Gastrocnemius medialis (tissue), 4 donors: ENCODE measurements around the gene WDFY2. TPM values are rescaled to one million over a fixed set of nuclear protein-coding genes. Genes with fewer than 3 reads are reported as not detected.
A peak's percentile ranks its signal among the peaks of the same experiment; 100 is the strongest.

Experiments used
- ATAC-seq, 2 donors: fragments of 150-250 bp; one replicate each; pipeline ENCODE4 v1.9.1; 2016
- DNase-seq, 2 donors: peaks; one replicate each; pipeline ENCODE4 v3.0.0-alpha.2; 2019
- H3K27ac ChIP-seq, 4 donors: fragments of 200-600 bp; sonication (generic); 1 replicate in 1 of 4; 2 replicates in 3 of 4; pipeline ENCODE4 v1.5.1; 2016 to 2018; ENCODE audit warnings: mild to moderate bottlenecking in 2 of 4, moderate library complexity in 1 of 4
- H3K27me3 ChIP-seq, 3 donors: fragments of 200-600 bp; sonication (generic) in 2 of 3; 1 replicate in 1 of 3; 2 replicates in 2 of 3; pipeline versions ENCODE4 v1.5.1 to v1.6.0; 2016 to 2019; ENCODE audit warnings: mild to moderate bottlenecking in 1 of 3, moderate library complexity in 1 of 3
- H3K36me3 ChIP-seq, 2 donors: fragments of 200-600 bp; sonication (generic) in 1 of 2; one replicate each; pipeline ENCODE4 v1.5.1; 2017 to 2018
- H3K4me1 ChIP-seq, 2 donors: fragments of 200-600 bp; sonication (generic) in 1 of 2; one replicate each; pipeline ENCODE4 v1.5.1; 2016 to 2017; ENCODE audit warnings: mild to moderate bottlenecking in 2 of 2
- H3K4me3 ChIP-seq, 4 donors: fragments of 200-600 bp; sonication (generic) in 3 of 4; 1 replicate in 1 of 4; 2 replicates in 3 of 4; pipeline ENCODE4 v1.5.1; 2016 to 2019; ENCODE audit warnings: mild to moderate bottlenecking in 2 of 4
- H3K9me3 ChIP-seq, 3 donors: fragments of 200-600 bp; sonication (generic) in 2 of 3; 1 replicate in 1 of 3; 2 replicates in 2 of 3; pipeline ENCODE4 v1.5.1; 2016 to 2019
- CTCF ChIP-seq, 5 experiments: fragments of 450-650 bp in 3 of 5; fragments of 200-600 bp in 2 of 5; sonication (generic) in 2 of 5; IDR thresholded peaks in 4 of 5; conservative IDR thresholded peaks in 1 of 5; 1 replicate in 4 of 5; 2 replicates in 1 of 5; pipeline ENCODE4 v1.5.1; 2016 to 2019; ENCODE audit warnings: antibody characterized with exemption in 5 of 5, mild to moderate bottlenecking in 3 of 5, moderate library complexity in 3 of 5
- POLR2A ChIP-seq, 2 donors: fragments of 450-650 bp; IDR thresholded peaks; one replicate each; pipeline ENCODE4 v1.6.1; 2017; ENCODE audit warnings: antibody characterized with exemption in 2 of 2, mild to moderate bottlenecking in 2 of 2, moderate library complexity in 2 of 2
- in situ Hi-C, 4 donors: fragments of 200-750 bp; cut with MboI; loops; one replicate each; pipeline versions ENCODE4 v1.15.0 to v1.8.0; 2017; ENCODE audit warnings: low sequenced_read_pairs in 4 of 4
- intact Hi-C: fragments of 100-400 bp; cut with DNase I; formaldehyde crosslinking; loops from one replicate; pipeline ENCODE4 v1.15.1; 2023; ENCODE audit warnings: low total_unique reads
- total RNA-seq, 4 donors: library from RNA; depleted of rRNA; stranded (reverse); fragments of >200 nt; gene quantifications; one replicate each; pipeline versions ENCODE4 v1.1.0 to v1.2.3, GENCODE V29; 2016

Gene WDFY2
- total RNA-seq, 4 donors from 2014 or later: 0.98 to 2.8 (median 1.7) TPM

GRCh38 chr13:51733374-51734298, 149.4 kb downstream of the WDFY2 start:
- intact Hi-C loops: no loop called here
- no peaks in the 10 kb centered on the region for H3K36me3 ChIP-seq
- TF ChIP-seq CTCF (IDR thresholded peaks at IDR 0.05 in 4 of 5, conservative IDR thresholded peaks at IDR 0.05 in 1 of 5): no peak
- TF ChIP-seq POLR2A (IDR thresholded peaks at IDR 0.05): no peak
- peak in 1 of 2 donors; percentile 45 for ATAC-seq
- no peak overlapping the region for H3K27ac ChIP-seq
- peaks cover 0 to 8% of the 10 kb centered on the region in 2 donors for H3K4me1 ChIP-seq
- H3K27me3 ChIP-seq: no peaks in the 10 kb centered on the region
- in situ Hi-C loops: no loop called here
- no peak overlapping the region for H3K4me3 ChIP-seq
- peak in 1 of 2 donors; percentile 28 for DNase-seq
- no peaks in the 10 kb centered on the region for H3K9me3 ChIP-seq

GRCh38 chr13:51734786-51735185, 150.5 kb downstream of the WDFY2 start:
- intact Hi-C loops: no loop called here
- TF ChIP-seq CTCF (IDR thresholded peaks at IDR 0.05 in 4 of 5, conservative IDR thresholded peaks at IDR 0.05 in 1 of 5) (no peak), POLR2A (IDR thresholded peaks at IDR 0.05) (no peak)
- H3K4me3 ChIP-seq: no peak overlapping the region
- DNase-seq: no peak
- H3K9me3 ChIP-seq: no peaks in the 10 kb centered on the region
- peaks cover 0 to 4% of the 10 kb centered on the region in 2 donors for H3K4me1 ChIP-seq
- ATAC-seq: no peak
- in situ Hi-C loops: no loop called here
- no peaks in the 10 kb centered on the region for H3K27me3 ChIP-seq
- H3K36me3 ChIP-seq: no peaks in the 10 kb centered on the region
- no peak overlapping the region for H3K27ac ChIP-seq

DNA sequence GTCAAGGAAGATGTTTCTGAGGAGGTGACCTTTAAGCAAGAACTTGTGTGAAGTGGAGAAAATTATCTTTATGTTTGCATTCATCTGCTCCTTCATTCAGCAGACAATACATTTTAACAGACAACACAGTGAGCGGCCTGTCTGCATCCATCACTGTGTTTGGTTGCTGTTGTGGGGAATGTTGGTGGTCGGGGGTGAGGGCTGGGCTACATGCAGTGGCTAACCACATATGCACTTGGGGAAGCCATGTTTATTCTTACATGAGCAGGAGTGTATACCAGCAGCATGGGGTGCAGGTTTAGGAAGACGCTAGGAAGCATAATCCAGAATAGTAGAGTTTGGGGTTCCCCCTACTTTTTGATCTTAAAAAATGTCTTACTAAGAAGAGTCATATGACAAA, 153.3 kb downstream of the WDFY2 start:
- Histone ChIP-seq H3K9me3 (no peaks in the 10 kb centered on the region), H3K27ac (no peak overlapping the region), H3K4me1 (no peaks in the 10 kb centered on the region), H3K36me3 (no peaks in the 10 kb centered on the region), H3K4me3 (no peak overlapping the region), H3K27me3 (no peaks in the 10 kb centered on the region)
- intact Hi-C loops: no loop called here
- TF ChIP-seq POLR2A (IDR thresholded peaks at IDR 0.05) (no peak), CTCF (IDR thresholded peaks at IDR 0.05 in 4 of 5, conservative IDR thresholded peaks at IDR 0.05 in 1 of 5) (no peak)
- DNase-seq: no peak
- no peak for ATAC-seq
- in situ Hi-C loops: no loop called here

DNA sequence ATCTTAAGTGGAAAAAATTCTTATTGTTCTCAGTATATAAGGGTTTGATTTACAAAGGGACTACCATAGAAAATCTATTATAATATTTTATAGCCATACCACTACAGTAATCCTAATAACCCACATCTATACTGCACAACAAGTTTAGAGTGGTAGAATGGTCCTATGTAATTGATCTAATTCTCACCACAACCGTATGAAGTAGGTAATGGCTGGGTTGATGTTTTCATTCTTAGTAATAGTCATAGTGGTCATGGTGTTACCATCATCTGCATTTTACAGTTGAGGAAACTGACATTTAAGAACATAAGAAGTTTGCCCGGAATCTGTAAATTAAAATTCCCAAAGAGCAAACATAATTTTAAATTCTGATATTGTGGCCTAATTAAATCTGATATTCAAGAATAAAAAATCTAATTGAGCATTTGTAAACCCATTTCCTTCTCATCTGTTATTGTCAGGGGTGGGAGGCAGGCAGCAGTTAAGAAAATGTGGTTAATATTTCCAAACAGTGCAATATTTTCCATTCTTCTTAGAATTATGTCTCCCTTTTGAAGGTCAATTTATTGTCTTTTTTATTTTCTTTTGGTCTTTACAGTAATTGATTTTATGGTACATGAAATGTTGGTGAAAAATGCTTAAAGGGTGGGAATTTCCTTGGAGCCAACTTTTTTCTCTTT, 154.1 kb downstream of the WDFY2 start:
- in situ Hi-C loops (no loop called here), intact Hi-C loops (no loop called here)
- no peak for TF ChIP-seq CTCF (IDR thresholded peaks at IDR 0.05 in 4 of 5, conservative IDR thresholded peaks at IDR 0.05 in 1 of 5)
- no peak for TF ChIP-seq POLR2A (IDR thresholded peaks at IDR 0.05)
- H3K27me3 ChIP-seq: no peaks in the 10 kb centered on the region
- H3K4me3 ChIP-seq: no peak overlapping the region
- no peaks in the 10 kb centered on the region for H3K9me3 ChIP-seq
- no peaks in the 10 kb centered on the region for H3K4me1 ChIP-seq
- DNase-seq: no peak
- no peak for ATAC-seq
- H3K27ac ChIP-seq: peak overlapping the region in 2 of 4 donors; percentile 32 to 66
- H3K36me3 ChIP-seq: no peaks in the 10 kb centered on the region
